H9 (cell line): ENCODE data around the gene SEC61A2. TPM values are rescaled to one million over a fixed set of nuclear protein-coding genes. Genes with fewer than 3 reads are reported as not detected.

Experiments
- DNase-seq: peaks from one replicate; pipeline ENCODE4 v3.0.0-alpha.2; 2017
- H2AFZ ChIP-seq: one replicate; pipeline ENCODE4 v1.6.1; 2013; ENCODE audit warnings: mild to moderate bottlenecking, low read length, control low read depth, moderate library complexity
- H2AK5ac ChIP-seq: 2 replicates; pipeline ENCODE4 v1.6.1; 2013; ENCODE audit warnings: low read length, control low read depth, mixed read lengths; ENCODE audit not compliant: insufficient read length
- H2BK120ac ChIP-seq: one replicate; pipeline ENCODE4 v1.6.1; 2013; ENCODE audit warnings: low read depth, mild to moderate bottlenecking, low read length, control low read depth, inconsistent platforms; ENCODE audit not compliant: poor library complexity, severe bottlenecking
- H2BK12ac ChIP-seq: 2 replicates; pipeline ENCODE4 v1.6.1; 2013; ENCODE audit warnings: low read length, control low read depth, mixed read lengths, low read depth; ENCODE audit not compliant: insufficient read length
- H2BK15ac ChIP-seq: 2 replicates; pipeline ENCODE4 v1.6.1; 2013; ENCODE audit warnings: low read depth, low read length, control low read depth
- H2BK20ac ChIP-seq: one replicate; pipeline ENCODE4 v1.6.1; 2013; ENCODE audit warnings: low read depth, mild to moderate bottlenecking, low read length, control low read depth, inconsistent platforms; ENCODE audit not compliant: poor library complexity, severe bottlenecking
- H2BK5ac ChIP-seq: 2 replicates; pipeline ENCODE4 v1.6.1; 2013; ENCODE audit warnings: low read length, control low read depth, mixed read lengths; ENCODE audit not compliant: insufficient read length
- H3K14ac ChIP-seq: 2 replicates; pipeline ENCODE4 v1.6.1; 2013; ENCODE audit warnings: low read length, control low read depth; ENCODE audit not compliant: insufficient read depth
- H3K18ac ChIP-seq: 2 replicates; pipeline ENCODE4 v1.6.1; 2013; ENCODE audit warnings: low read depth, mild to moderate bottlenecking, mixed read lengths, low read length, control low read depth; ENCODE audit not compliant: insufficient read length
- H3K23ac ChIP-seq: 2 replicates; pipeline ENCODE4 v1.6.1; 2013; ENCODE audit warnings: low read length, control low read depth, mixed read lengths, low read depth; ENCODE audit not compliant: insufficient read length
- H3K23me2 ChIP-seq: 2 replicates; pipeline ENCODE4 v1.6.1; 2013; ENCODE audit warnings: low read depth, mild to moderate bottlenecking, mixed read lengths, low read length, control low read depth; ENCODE audit not compliant: insufficient read length, poor library complexity, severe bottlenecking
- H3K27ac ChIP-seq: 2 replicates; pipeline ENCODE4 v1.5.1; 2013; ENCODE audit warnings: low read length, control low read depth, mixed read lengths, low read depth; ENCODE audit not compliant: insufficient read length
- H3K27me3 ChIP-seq: 2 replicates; pipeline ENCODE4 v1.6.1; 2013; ENCODE audit warnings: low read length, control low read depth, inconsistent platforms; ENCODE audit not compliant: insufficient read depth
- H3K4ac ChIP-seq: 2 replicates; pipeline ENCODE4 v1.6.1; 2013; ENCODE audit warnings: low read depth, mild to moderate bottlenecking, control low read depth, inconsistent platforms, low read length, moderate library complexity
- H3K4me1 ChIP-seq: 2 replicates; pipeline ENCODE4 v1.6.1; 2013; ENCODE audit warnings: low read length, control low read depth, inconsistent platforms; ENCODE audit not compliant: insufficient read depth
- H3K4me2 ChIP-seq: 2 replicates; pipeline ENCODE4 v1.6.1; 2013; ENCODE audit warnings: low read length, control low read depth, mixed read lengths; ENCODE audit not compliant: insufficient read length, insufficient read depth
- H3K56ac ChIP-seq: 2 replicates; pipeline ENCODE4 v1.6.1; 2013; ENCODE audit warnings: low read depth, mild to moderate bottlenecking, mixed read lengths, low read length, control low read depth; ENCODE audit not compliant: insufficient read length
- H3K79me1 ChIP-seq: 2 replicates; pipeline ENCODE4 v1.6.1; 2013; ENCODE audit warnings: low read depth, mild to moderate bottlenecking, moderate library complexity, low read length, control low read depth, inconsistent platforms; ENCODE audit not compliant: insufficient read depth, poor library complexity, severe bottlenecking
- H3K79me2 ChIP-seq: 2 replicates; pipeline ENCODE4 v1.6.1; 2013; ENCODE audit warnings: low read length, control low read depth, inconsistent platforms; ENCODE audit not compliant: insufficient read depth
- H3K9ac ChIP-seq: 2 replicates; pipeline ENCODE4 v1.6.1; 2013; ENCODE audit warnings: low read length, control low read depth, mixed read lengths; ENCODE audit not compliant: insufficient read length; ENCODE audit errors: extremely low read depth
- H3K9me3 ChIP-seq: one replicate; pipeline ENCODE4 v1.6.1; 2013; ENCODE audit warnings: low read depth, low read length, inconsistent platforms; ENCODE audit not compliant: control insufficient read depth
- H3T11ph ChIP-seq: one replicate; pipeline ENCODE4 v1.6.1; 2013; ENCODE audit warnings: mild to moderate bottlenecking, low read length, control low read depth, inconsistent platforms
- H4K20me1 ChIP-seq: one replicate; pipeline ENCODE4 v1.6.1; 2013; ENCODE audit not compliant: control insufficient read depth, insufficient read length, insufficient read depth
- H4K5ac ChIP-seq: 2 replicates; pipeline ENCODE4 v1.6.1; 2013; ENCODE audit warnings: low read depth, mild to moderate bottlenecking, mixed read lengths, low read length, control low read depth; ENCODE audit not compliant: insufficient read length
- H4K8ac ChIP-seq: replicated peaks from 2 replicates; pipeline ENCODE4 v1.6.1; 2013; ENCODE audit warnings: low read length, control low read depth, mixed read lengths, low read depth; ENCODE audit not compliant: insufficient read length
- H4K91ac ChIP-seq: 2 replicates; pipeline ENCODE4 v1.6.1; 2013; ENCODE audit warnings: low read depth, mild to moderate bottlenecking, moderate library complexity, mixed read lengths, low read length, control low read depth; ENCODE audit not compliant: insufficient read length
- H3K27ac Mint-ChIP-seq, 3 experiments: 2 replicates in 2 of 3; 3 replicates in 1 of 3; pipeline ENCODE4 v1.8.0; 2020 to 2021; ENCODE audit warnings: mixed read lengths in 3 of 3, mild to moderate bottlenecking in 1 of 3, moderate library complexity in 1 of 3
- H3K27me3 Mint-ChIP-seq: 2 replicates; pipeline ENCODE4 v1.8.0; 2021; ENCODE audit warnings: low read depth, mild to moderate bottlenecking, moderate library complexity, mixed read lengths
- H3K36me3 Mint-ChIP-seq, 3 experiments: 2 replicates in 2 of 3; 3 replicates in 1 of 3; pipeline ENCODE4 v1.8.0; 2020 to 2021; ENCODE audit warnings: low read depth in 3 of 3, mixed read lengths in 3 of 3; ENCODE audit not compliant: insufficient read depth in 1 of 3
- H3K4me1 Mint-ChIP-seq, 2 experiments: 2 replicates each; pipeline ENCODE4 v1.8.0; 2020; ENCODE audit warnings: mixed read lengths in 2 of 2
- H3K4me3 Mint-ChIP-seq, 2 experiments: 2 replicates in 1 of 2; 3 replicates in 1 of 2; pipeline ENCODE4 v1.8.0; 2020 to 2021; ENCODE audit warnings: mild to moderate bottlenecking in 2 of 2, mixed read lengths in 2 of 2, moderate library complexity in 1 of 2
- H3K9me3 Mint-ChIP-seq, 2 experiments: 2 replicates in 1 of 2; 3 replicates in 1 of 2; pipeline ENCODE4 v1.8.0; 2020; ENCODE audit warnings: mild to moderate bottlenecking in 2 of 2, mixed read lengths in 2 of 2, moderate library complexity in 1 of 2
- CTCF ChIP-seq: fragments of 200-600 bp; sonication (generic); conservative IDR thresholded peaks from 3 replicates; pipeline ENCODE4 v1.8.0; 2021; ENCODE audit warnings: antibody characterized with exemption, mild to moderate bottlenecking
- WGBS: extraction: QIAGEN DNeasy Blood & Tissue Kit; methylation state at CpG from one replicate; pipeline ENCODE4 v1.1.7; 2013; ENCODE audit warnings: missing lambda C conversion rate, low lambda C conversion rate, mixed read lengths; ENCODE audit not compliant: insufficient read length; ENCODE audit errors: extremely low coverage; 5-methylcytosine and 5-hydroxymethylcytosine counted together
- total RNA-seq: library from RNA; stranded (reverse); gene quantifications from 2 replicates; pipeline ENCODE4 v1.2.1, GENCODE V29; 2021

The SEC61A2 gene
- total RNA-seq, 1 experiment from 2014 or later, result 13.9 TPM

DNA sequence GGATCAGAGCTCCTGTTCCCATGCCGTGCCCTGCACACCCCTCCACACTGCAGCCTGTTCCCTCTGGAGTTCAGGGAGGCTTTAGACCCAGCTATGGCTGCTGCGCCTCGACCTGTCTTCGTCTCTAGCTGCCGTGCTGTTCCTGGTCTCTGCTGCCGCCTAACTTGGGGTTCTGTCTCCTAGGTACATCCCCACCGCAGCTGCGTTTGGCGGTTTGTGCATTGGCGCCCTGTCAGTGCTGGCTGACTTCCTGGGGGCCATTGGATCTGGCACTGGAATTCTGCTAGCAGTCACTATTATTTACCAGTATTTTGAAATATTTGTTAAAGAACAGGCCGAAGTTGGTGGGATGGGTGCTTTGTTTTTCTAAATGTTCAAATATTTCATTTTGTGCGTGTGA is 34.6 kb downstream of the SEC61A2 start:
- no peak overlapping the region for H2AFZ ChIP-seq
- no peak overlapping the region for H3K27ac ChIP-seq
- no peak overlapping the region for H2BK12ac ChIP-seq
- H2AK5ac ChIP-seq, result no peak overlapping the region
- H4K8ac ChIP-seq, result no peak overlapping the region
- H3T11ph ChIP-seq, result no peak overlapping the region
- Mint-ChIP-seq H3K27ac (peak overlapping the region in 2 of 3 experiments; percentile 57 to 60; a peak in 1 of 7 replicates), H3K9me3 (no peaks in the 10 kb centered on the region), H3K27me3 (no peaks in the 10 kb centered on the region), H3K36me3 (peaks cover 9 to 78% (median 47%) of the 10 kb centered on the region in 3 experiments; a peak in 6 of 7 replicates), H3K4me1 (peaks cover 0 to 3% of the 10 kb centered on the region in 2 experiments; a peak in 2 of 4 replicates), H3K4me3 (no peak overlapping the region)
- no peaks in the 10 kb centered on the region for H3K4me1 ChIP-seq
- WGBS, result no CpG with 5 or more reads among the region's 12 CpGs
- no peaks in the 10 kb centered on the region for H3K23me2 ChIP-seq
- H4K20me1 ChIP-seq, result no peaks in the 10 kb centered on the region
- no peak overlapping the region for H2BK15ac ChIP-seq
- H2BK20ac ChIP-seq, result no peak overlapping the region
- H3K9ac ChIP-seq, result no peak overlapping the region
- no peaks in the 10 kb centered on the region for H3K27me3 ChIP-seq
- no peak overlapping the region for H3K14ac ChIP-seq
- no peak overlapping the region for H3K4ac ChIP-seq
- H3K56ac ChIP-seq, result no peak overlapping the region
- no peak for TF ChIP-seq CTCF
- H3K23ac ChIP-seq, result no peak overlapping the region
- no peak overlapping the region for H4K5ac ChIP-seq
- no peak overlapping the region for H2BK5ac ChIP-seq
- no peak for DNase-seq
- H3K4me2 ChIP-seq, result no peak overlapping the region
- no peak overlapping the region for H4K91ac ChIP-seq
- H3K79me2 ChIP-seq, result no peaks in the 10 kb centered on the region
- no peaks in the 10 kb centered on the region for H3K79me1 ChIP-seq
- H2BK120ac ChIP-seq, result no peak overlapping the region
- H3K18ac ChIP-seq, result no peak overlapping the region
- no peaks in the 10 kb centered on the region for H3K9me3 ChIP-seq
